GM23338 (cell line): ENCODE data around the gene SH3TC1.

ENCODE experiments used
- EZH2 ChIP-seq: fragments of 200-600 bp; sonication (generic); IDR thresholded peaks from one replicate; pipeline ENCODE4 v1.8.0; 2017; ENCODE audit warnings: antibody characterized with exemption, mild to moderate bottlenecking, low read depth; ENCODE audit not compliant: unreplicated experiment
- POLR2AphosphoS5 ChIP-seq: IDR thresholded peaks from 2 replicates; pipeline ENCODE4 v1.6.1; 2016; ENCODE audit warnings: antibody characterized with exemption, low read depth
- ZNF331 ChIP-seq: fragments of 250-450 bp; sonication (Bioruptor Pico); IDR thresholded peaks from 2 replicates; pipeline ENCODE4 v1.5.0; 2020; ENCODE audit warnings: low read depth, mild to moderate bottlenecking, moderate library complexity
- TF ChIP-seq, protein P1 (sequence below), 2 experiments: fragments of 200-600 bp in 1 of 2; sonication (generic) in 1 of 2; conservative IDR thresholded peaks; 2 replicates each; pipeline versions ENCODE4 v1.5.1 to v1.6.1; 2016 to 2017; ENCODE audit warnings: antibody characterized with exemption in 2 of 2, low read depth in 2 of 2, mild to moderate bottlenecking in 2 of 2, moderate library complexity in 1 of 2

DNA sequence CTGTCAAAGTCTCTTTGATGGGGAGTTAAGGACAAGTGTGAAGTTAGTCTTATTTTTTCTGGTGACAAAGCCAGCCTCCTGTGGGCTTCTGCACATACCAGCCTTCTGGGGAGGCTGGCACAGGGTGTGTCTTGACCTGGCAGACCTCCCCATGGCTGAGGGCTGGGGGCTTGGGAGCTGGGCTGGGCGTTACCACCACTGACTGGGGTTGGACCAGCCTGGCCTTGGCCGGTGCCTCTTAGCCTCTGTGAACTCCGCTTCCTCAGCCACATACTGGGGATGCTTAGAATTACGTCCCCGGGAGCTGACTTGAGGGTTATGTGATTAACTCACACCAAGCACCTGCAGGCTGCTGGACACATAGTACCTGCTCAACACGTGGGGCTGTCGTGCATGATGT is 14.0 kb downstream of the SH3TC1 start:
- TF ChIP-seq ZNF331 (CRISPR knock-in tag), result no peak
- TF ChIP-seq, protein P1, sequence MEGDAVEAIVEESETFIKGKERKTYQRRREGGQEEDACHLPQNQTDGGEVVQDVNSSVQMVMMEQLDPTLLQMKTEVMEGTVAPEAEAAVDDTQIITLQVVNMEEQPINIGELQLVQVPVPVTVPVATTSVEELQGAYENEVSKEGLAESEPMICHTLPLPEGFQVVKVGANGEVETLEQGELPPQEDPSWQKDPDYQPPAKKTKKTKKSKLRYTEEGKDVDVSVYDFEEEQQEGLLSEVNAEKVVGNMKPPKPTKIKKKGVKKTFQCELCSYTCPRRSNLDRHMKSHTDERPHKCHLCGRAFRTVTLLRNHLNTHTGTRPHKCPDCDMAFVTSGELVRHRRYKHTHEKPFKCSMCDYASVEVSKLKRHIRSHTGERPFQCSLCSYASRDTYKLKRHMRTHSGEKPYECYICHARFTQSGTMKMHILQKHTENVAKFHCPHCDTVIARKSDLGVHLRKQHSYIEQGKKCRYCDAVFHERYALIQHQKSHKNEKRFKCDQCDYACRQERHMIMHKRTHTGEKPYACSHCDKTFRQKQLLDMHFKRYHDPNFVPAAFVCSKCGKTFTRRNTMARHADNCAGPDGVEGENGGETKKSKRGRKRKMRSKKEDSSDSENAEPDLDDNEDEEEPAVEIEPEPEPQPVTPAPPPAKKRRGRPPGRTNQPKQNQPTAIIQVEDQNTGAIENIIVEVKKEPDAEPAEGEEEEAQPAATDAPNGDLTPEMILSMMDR (conservative IDR thresholded peaks at IDR 0.05; ENCODE audit: low read depth in 2 of 2), result no peak
- TF ChIP-seq EZH2, result no peak
- no peak for TF ChIP-seq POLR2AphosphoS5
